Measurements from ENCODE around the gene EPB41L1.

Gene EPB41L1

GRCh38 chr20:36218380-36219064 lies 64.0 kb downstream of the EPB41L1 start:
- no peak for DNase-seq (ENCODE audit: low read depth)
- no peak for TF ChIP-seq CTCF (conservative IDR thresholded peaks at IDR 0.05; ENCODE audit: low read depth, low read length)
- H3K4me3 ChIP-seq (ENCODE audit: low read length) = no peak overlapping the region

- DNase-seq (ENCODE audit: low read depth) = no peak
- H3K4me3 ChIP-seq (ENCODE audit: low read length) = no peak overlapping the region
- TF ChIP-seq CTCF (conservative IDR thresholded peaks at IDR 0.05; ENCODE audit: low read depth, low read length) = no peak
Observed at GRCh38 chr20:36219671-36220220, 65.2 kb downstream of the EPB41L1 start.

- DNase-seq (ENCODE audit: low read depth) = no peak
- H3K4me3 ChIP-seq (ENCODE audit: low read length) = no peak overlapping the region
- TF ChIP-seq CTCF (conservative IDR thresholded peaks at IDR 0.05; ENCODE audit: low read depth, low read length) = no peak
Observed at GRCh38 chr20:36225666-36226065, 71.1 kb downstream of the EPB41L1 start.

- no peak for DNase-seq (ENCODE audit: low read depth)
- TF ChIP-seq CTCF (conservative IDR thresholded peaks at IDR 0.05; ENCODE audit: low read depth, low read length) = no peak
- H3K4me3 ChIP-seq (ENCODE audit: low read length) = no peak overlapping the region
Observed at GRCh38 chr20:36228770-36229169, 74.2 kb downstream of the EPB41L1 start.

- no peak overlapping the region for H3K4me3 ChIP-seq (ENCODE audit: low read length)
- no peak for DNase-seq (ENCODE audit: low read depth)
- TF ChIP-seq CTCF (conservative IDR thresholded peaks at IDR 0.05; ENCODE audit: low read depth, low read length) = no peak
Observed at GRCh38 chr20:36230019-36230418, 75.5 kb downstream of the EPB41L1 start.

GRCh38 chr20:36231331-36231730 lies 76.8 kb downstream of the EPB41L1 start:
- no peak overlapping the region for H3K4me3 ChIP-seq (ENCODE audit: low read length)
- no peak for TF ChIP-seq CTCF (conservative IDR thresholded peaks at IDR 0.05; ENCODE audit: low read depth, low read length)
- no peak for DNase-seq (ENCODE audit: low read depth)

- TF ChIP-seq CTCF (conservative IDR thresholded peaks at IDR 0.05; ENCODE audit: low read depth, low read length) = no peak
- no peak overlapping the region for H3K4me3 ChIP-seq (ENCODE audit: low read length)
- no peak for DNase-seq (ENCODE audit: low read depth)
Observed at GRCh38 chr20:36234771-36235320, 80.3 kb downstream of the EPB41L1 start.

Data from retinal pigment epithelial cell (primary cell).